K562 (cell line): ENCODE measurements around the gene SMAP2. TPM values are rescaled to one million over a fixed set of nuclear protein-coding genes. Genes with fewer than 3 reads are reported as not detected.

Experiments
- AFF4 ChIP-seq: sonication (generic); formaldehyde crosslinking; IDR thresholded peaks from 2 replicates; pipeline ENCODE4 v1.8.0; 2023; ENCODE audit warnings: mild to moderate bottlenecking, missing genetic modification reagents
- CREB1 ChIP-seq, 2 experiments: sonication (generic) in 1 of 2; formaldehyde crosslinking in 1 of 2; IDR thresholded peaks; 2 replicates each; pipeline versions ENCODE4 v1.6.1 to v1.8.0; 2012 to 2022; ENCODE audit warnings: inconsistent platforms in 1 of 2, mild to moderate bottlenecking in 1 of 2, missing genetic modification reagents in 1 of 2, moderate library complexity in 1 of 2
- DPF2 ChIP-seq: fragments of 450-650 bp; IDR thresholded peaks from 2 replicates; pipeline ENCODE4 v1.6.1; 2016
- FOSL1 ChIP-seq: fragments of 200-800 bp; sonication (Bioruptor generic); conservative IDR thresholded peaks from 2 replicates; pipeline ENCODE4 v1.6.1; 2016; ENCODE audit warnings: missing genetic modification characterization, missing compliant biosample characterization
- GATA2 ChIP-seq: sonication (generic); formaldehyde crosslinking; IDR thresholded peaks from 2 replicates; pipeline ENCODE4 v1.4.0; 2020; ENCODE audit warnings: mild to moderate bottlenecking, missing genetic modification reagents
- IRF9 ChIP-seq: fragments of 450-650 bp; IDR thresholded peaks from 2 replicates; pipeline ENCODE4 v1.6.1; 2016; ENCODE audit warnings: missing biosample characterization, missing genetic modification characterization
- KDM1A ChIP-seq, 2 experiments: fragments of 450-650 bp; IDR thresholded peaks; 2 replicates each; pipeline ENCODE4 v1.6.1; 2016; ENCODE audit warnings: mild to moderate bottlenecking in 2 of 2
- MGA ChIP-seq: fragments of 450-650 bp; IDR thresholded peaks from 2 replicates; pipeline ENCODE4 v1.6.1; 2016; ENCODE audit warnings: mild to moderate bottlenecking, moderate library complexity
- NFIC ChIP-seq: fragments of 450-650 bp; IDR thresholded peaks from 2 replicates; pipeline ENCODE4 v1.6.1; 2017; ENCODE audit warnings: mild to moderate bottlenecking, inconsistent platforms
- PPARD ChIP-seq: fragments of 250-450 bp; sonication (Bioruptor Pico); IDR thresholded peaks from 2 replicates; pipeline ENCODE4 v1.8.0; 2022; ENCODE audit warnings: inconsistent platforms, mild to moderate bottlenecking, moderate library complexity
- RFX1 ChIP-seq: fragments of 450-650 bp; IDR thresholded peaks from 2 replicates; pipeline ENCODE4 v1.6.1; 2016; ENCODE audit warnings: mild to moderate bottlenecking, moderate library complexity
- polyA plus RNA-seq, 8 experiments: library from polyadenylated mRNA; depleted of rRNA in 4 of 8; stranded (reverse) in 5 of 8; unstranded in 3 of 8; fragments of >200 nt; fragmentation: Nextera tagmentation in 2 of 8; fragmentation: Illumina TruSeq in 1 of 8; extraction: Ambion mirVana in 2 of 8; extraction: Trizol in 1 of 8; gene quantifications; 2 replicates each; pipeline versions ENCODE4 v1.2.1 to v1.2.3, GENCODE V29; 2011 to 2014; ENCODE audit warnings: inconsistent platforms in 1 of 8, missing spikeins in 1 of 8
- total RNA-seq, 7 experiments: library from RNA; depleted of rRNA in 6 of 7; stranded (reverse); fragments of >200 nt in 6 of 7; fragmentation: Illumina TruSeq in 2 of 7; extraction: Trizol in 2 of 7; gene quantifications; 2 replicates each; pipeline versions ENCODE4 v1.2.1 to v1.2.3, GENCODE V29; 2011 to 2021; ENCODE audit warnings: low replicate concordance in 1 of 7

SMAP2 gene
- total and polyA plus RNA-seq, 9 of the 15 experiments (the other 6 are each of a cell fraction or from before 2014, with no cell fraction given): 38.7 to 212 (median 94.1) TPM

GRCh38 chr1:40450495-40451237 lies 77.1 kb downstream of the SMAP2 start (continued):
- TF ChIP-seq NFIC (peak; percentile 15; the same call in 1 of the 2 replicates), CREB1 (IDR thresholded peaks at IDR 0.05) (peak; percentile 62; the same call in 1 of the 2 replicates), CREB1 (CRISPR knock-in tag; IDR thresholded peaks at IDR 0.05) (no peak; the same call in 1 of the 2 replicates), FOSL1 (tag) (peak; percentile 51), GATA2 (peak; percentile 74), AFF4 (CRISPR knock-in tag) (0 out of 2 replicates have a peak, but pooled peaks have one; percentile 41), MGA (0 out of 2 replicates have a peak, but pooled peaks have one; percentile 44), PPARD (CRISPR knock-in tag) (no peak), IRF9 (tag) (peak; percentile 84), KDM1A (IDR thresholded peaks at IDR 0.05) (peak in 1 of 2 experiments; percentile 41; a peak in 2 of 4 replicates), RFX1 (0 out of 2 replicates have a peak, but pooled peaks have one; percentile 4), DPF2 (peak; percentile 90)
